ENCODE results near the gene TEKT4.
"Not testable (repeated sequence)": the region's sequence is repeated elsewhere in the genome, so short reads cannot be mapped to it uniquely, and the experiment has no call there.

TEKT4 gene
- total RNA-seq: 0.05 to 0.09 reads per million in 2 donors

DNA sequence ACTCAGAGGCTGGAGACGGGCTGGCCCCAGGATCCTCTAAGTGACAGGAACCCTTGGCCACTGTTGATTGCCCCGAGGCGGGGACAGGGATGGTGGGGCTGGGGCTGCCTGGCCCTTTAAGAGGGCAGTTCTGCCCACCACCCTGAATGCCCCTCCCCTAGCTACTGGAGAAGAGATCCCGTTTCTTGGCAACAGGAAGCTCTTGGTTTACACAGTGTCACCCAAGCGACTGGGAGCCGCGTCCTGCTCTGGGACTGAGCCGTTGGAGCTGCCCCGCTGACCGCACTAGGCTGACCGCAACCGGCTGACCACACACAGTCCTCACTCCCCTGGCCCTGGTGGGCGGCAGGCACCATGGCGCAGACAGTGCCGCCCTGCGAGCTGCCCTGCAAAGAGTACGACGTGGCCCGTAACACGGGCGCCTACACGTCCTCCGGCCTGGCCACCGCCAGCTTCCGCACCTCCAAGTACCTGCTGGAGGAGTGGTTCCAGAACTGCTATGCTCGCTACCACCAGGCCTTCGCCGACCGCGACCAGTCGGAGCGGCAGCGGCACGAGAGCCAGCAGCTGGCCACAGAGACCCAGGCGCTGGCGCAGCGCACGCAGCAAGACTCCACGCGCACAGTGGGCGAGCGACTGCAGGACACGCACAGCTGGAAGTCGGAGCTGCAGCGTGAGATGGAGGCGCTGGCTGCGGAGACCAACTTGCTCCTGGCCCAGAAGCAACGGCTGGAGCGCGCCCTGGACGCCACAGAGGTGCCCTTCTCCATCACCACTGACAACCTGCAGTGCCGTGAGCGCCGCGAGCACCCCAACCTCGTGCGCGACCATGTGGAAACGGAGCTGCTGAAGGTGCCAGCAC, at the start of gene TEKT4:
Gene TEKT4, plus strand, starts transcription at position 205 of the 862 bp plus-strand sequence. Its CDS starts 150 bp downstream, at position 355.
- DNase-seq: no peak

DNA sequence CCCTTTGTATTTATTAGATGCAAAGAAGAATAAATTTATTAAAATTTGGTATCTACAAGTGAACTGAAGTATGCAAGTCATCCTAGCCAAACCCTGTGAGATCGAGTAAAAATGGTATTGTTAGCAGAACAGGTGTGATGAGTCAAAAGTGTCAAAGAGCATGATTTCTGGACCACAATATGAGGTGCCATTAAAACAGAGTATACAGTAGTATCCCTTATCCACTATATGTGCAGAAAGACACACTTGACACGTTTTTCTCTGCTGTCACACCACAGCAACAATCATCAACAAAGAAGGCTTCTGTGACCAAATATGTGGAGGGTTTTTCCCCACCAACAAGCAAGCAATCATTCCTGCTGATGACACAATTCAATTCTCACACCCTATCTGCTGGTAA, 32.0 kb upstream of the TEKT4 start:
- not testable (repeated sequence) for DNase-seq

DNA sequence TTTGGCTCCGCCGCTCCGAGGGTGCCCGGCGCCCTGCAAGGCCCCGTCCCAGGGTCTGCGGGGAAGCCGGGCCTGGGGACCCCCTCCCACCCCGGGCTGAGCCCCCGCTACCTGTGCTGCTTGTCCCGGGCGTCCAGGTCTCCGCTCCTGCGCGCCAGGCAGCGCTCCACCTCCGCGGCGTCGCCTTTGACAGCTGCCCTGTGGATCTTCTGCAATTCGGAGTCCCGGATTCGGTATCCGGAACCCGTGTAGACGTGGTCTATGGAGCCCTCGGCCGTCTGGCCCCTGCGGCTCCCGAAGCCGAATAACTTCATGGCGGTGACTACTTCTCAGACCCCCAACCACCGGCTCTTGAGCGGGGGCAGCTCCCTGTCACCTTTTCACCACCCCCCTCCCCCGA, 14.4 kb upstream of the TEKT4 start:
- DNase-seq: not testable (repeated sequence)

GRCh38 chr2:94857367-94858162, 13.7 kb upstream of the TEKT4 start:
- not testable (repeated sequence) for DNase-seq

GRCh38 chr2:94858163-94858888, 12.9 kb upstream of the TEKT4 start:
- DNase-seq: not testable (repeated sequence)

GRCh38 chr2:94861308-94862152, 9.7 kb upstream of the TEKT4 start:
- no peak for DNase-seq

DNA sequence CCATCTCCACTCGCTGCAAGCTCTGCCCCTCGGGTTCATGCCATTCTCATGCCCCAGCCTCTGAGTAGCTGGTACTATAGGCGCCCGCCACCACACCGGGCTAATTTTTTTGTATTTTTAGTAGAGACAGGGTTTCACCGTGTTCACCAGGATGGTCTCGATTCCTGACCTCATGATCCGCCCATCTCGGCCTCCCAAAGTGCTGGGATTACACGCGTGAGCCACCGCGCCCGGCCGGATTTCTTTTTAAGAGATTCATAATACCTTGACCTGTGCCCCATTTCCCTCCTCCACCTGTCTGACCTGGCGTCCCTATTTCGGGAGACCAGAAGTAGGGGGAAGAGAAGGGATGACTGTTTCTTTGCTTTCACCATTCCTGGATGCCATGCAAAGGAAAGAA, 8.3 kb upstream of the TEKT4 start:
- not testable (repeated sequence) for DNase-seq

GRCh38 chr2:94869131-94869530, 2.1 kb upstream of the TEKT4 start:
- no peak for DNase-seq

DNA sequence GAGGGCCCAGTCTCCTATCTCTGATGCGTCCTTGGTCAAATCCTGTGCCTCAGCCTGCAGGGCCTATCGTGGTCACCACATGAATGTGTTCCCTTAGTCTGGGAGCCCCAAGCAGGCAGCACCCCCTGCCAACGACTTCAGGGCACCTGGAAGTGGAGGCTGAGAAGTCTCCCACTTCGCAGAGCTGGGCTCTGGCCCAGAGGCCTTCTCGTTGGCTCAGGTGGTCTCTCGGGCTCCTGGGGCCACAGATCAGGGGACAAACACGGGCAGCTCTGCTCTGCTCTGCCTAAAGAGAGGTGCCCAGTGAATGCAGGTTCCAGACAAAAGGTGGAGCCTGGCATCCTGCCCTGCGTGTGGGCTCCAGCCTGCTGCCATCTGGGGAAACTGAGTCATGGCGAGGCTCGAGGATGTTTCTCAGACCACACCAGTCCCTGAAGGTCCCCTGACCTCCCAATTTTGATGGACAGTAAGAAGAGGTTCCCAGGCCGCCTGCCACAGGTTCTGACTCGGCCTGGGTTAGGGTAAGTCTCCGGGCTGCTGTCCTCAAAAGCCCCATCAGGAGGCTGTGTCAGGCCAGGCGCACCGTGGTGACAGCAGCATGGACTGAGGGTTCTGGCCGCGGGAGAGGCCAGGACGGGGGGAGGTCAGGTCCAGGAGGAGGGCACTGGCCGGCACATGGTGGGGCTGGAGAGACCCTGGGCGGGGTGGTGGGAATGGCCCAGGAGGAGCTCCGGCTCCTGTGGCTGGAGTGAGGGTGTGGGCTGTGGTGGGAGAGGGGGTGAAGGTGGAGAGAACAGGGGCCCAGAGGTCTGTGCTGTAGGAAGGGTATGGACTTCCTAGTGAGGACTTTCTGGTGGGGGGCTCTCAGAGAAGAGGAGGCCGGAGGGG, 1.4 kb upstream of the TEKT4 start:
- DNase-seq: no peak

DNA sequence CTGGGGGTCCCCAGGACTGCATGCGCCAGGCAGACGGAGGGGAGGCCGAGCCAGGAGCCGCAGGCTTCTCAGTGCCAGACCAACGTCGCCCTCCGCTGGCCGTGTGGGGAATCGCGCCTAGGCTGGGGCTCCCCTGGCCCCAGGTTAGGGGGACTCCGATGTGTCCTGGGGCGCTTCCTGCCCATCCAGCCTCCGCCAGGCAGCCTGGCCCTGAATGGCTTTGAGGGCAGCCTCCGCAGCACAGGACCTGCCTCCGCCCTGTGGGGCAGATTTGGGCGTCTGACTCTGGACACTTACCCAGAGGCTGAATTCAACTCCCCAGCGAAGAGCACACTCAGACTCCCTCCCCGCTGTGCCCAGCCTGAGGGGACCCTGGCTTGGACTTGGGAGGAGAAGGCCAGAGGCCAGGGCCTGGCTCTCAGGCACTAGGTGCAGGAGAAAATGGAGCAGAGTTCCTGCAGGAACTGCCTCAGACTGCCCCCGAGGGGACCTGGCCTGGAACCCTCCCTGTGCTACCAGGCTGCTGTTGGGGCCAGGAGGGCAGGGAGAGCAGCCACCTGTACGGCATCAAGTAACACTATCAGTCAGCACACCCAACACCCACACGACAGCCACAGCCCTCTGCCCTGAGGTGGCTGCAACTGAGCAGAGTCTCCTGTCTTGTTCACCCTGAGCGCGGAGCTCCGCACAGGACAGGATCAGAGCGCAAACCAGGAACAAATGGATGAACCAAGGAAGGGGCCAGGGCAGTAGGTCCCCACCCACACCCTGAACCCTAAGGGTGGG, 597 bp upstream of the TEKT4 start:
- no peak for DNase-seq

GRCh38 chr2:94872088-94872618, 923 bp downstream of the TEKT4 start:
- no peak for DNase-seq

GRCh38 chr2:94872676-94873361, 1.6 kb downstream of the TEKT4 start:
- DNase-seq: no peak

DNA sequence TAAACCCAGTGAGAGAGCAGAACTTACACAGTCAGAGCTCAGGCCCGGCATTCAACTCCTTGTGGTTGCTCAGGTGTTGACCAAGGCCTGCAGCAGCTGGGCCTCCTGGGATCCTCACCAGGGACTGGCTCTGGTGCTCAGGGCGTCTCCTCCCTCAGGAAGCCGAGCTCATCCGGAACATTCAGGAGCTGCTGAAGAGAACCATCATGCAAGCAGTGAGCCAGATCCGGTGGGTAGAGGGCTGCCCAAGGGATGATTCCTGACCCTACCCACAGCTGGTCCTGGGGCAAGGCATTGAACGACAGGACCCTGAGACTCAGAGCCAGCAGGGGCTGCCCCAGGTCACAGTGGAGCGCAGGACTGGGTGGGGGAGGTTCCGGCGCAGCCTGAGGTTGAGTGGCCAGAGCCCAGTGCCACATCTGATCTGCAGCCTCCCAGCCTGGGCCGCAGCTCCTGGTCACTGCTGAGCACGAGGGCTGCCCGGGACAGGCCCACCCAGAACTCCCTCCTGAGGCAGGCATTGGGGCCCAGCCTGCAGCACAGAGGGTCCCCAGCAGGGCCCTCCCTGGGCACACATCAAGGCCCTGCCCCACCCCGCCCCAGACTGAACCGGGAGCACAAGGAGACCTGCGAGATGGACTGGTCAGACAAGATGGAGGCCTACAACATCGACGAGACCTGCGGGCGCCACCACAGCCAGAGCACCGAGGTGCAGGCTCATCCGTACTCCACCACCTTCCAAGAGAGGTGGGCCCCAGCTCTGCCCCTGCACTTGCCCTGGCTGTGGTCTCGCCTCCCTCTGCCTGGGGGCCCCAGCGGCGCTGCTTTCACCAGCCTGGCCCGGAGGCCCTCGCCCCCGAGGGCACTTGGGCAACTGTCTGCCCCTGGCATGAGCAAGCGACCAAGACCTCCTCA, 2.4 kb downstream of the TEKT4 start:
- DNase-seq: no peak

DNA sequence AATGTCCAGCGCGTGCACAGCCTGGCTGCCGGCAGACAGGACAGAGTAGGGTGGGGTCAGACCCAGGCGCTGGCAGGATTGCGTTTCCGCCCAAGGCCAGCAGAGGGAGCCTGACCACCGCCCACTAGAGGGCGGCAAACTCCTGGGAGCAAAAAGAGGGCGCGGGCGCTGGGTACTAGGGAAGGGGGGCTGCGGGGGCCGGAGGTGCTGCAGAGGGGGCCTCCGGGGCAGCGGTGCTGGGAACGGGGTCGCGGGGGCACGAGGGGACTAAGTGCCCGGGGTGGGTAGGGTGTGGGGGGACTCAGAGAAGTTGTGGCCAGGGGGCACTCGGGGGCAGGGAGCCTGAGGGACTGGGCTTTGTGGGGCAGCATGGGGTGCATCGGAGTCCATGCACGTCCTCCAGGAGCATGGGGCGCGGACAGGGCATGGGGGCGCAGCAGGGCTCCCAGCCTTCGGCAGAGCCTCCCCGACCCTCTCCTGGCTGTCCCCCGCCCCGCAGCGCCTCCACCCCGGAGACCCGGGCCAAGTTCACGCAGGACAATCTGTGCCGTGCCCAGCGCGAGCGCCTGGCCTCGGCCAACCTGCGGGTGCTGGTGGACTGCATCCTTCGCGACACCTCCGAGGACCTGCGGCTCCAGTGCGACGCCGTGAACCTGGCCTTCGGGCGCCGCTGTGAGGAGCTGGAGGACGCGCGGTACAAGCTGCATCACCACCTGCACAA, 3.2 kb downstream of the TEKT4 start:
- no peak for DNase-seq

GRCh38 chr2:94875064-94875819, 4.0 kb downstream of the TEKT4 start:
- DNase-seq: no peak

- no peak for DNase-seq
Measured at GRCh38 chr2:94875820-94876522, 4.7 kb downstream of the TEKT4 start.

All from activated gamma-delta T cell (primary cell).